Measurements from ENCODE around the gene ARAP1.

Gene ARAP1

GRCh38 chr11:72720784-72721183 is 31.4 kb downstream of the ARAP1 start:
- Histone ChIP-seq H3K36me3 (ENCODE audit: control insufficient read depth, insufficient read depth, low read length) (peaks cover 50% of the 10 kb centered on the region), H3K9me3 (ENCODE audit: control insufficient read depth, low read length) (no peaks in the 10 kb centered on the region), H3K4me1 (ENCODE audit: control insufficient read depth, insufficient read depth, low read length, poor library complexity, severe bottlenecking) (peaks cover 12% of the 10 kb centered on the region), H3K4me3 (ENCODE audit: extremely low read depth, insufficient read depth, low read length, poor library complexity, severe bottlenecking) (no peak overlapping the region), H3K27ac (ENCODE audit: low read depth, low read length, severe bottlenecking) (no peak overlapping the region)
- WGBS, 2 experiments (ENCODE audit: insufficient coverage in 2 of 2) = 91 to 100% methylated on average over 3 to 4 of the region's 4 CpGs

GRCh38 chr11:72720047-72720446 is 32.2 kb downstream of the ARAP1 start:
- Histone ChIP-seq H3K9me3 (ENCODE audit: control insufficient read depth, low read length) (no peaks in the 10 kb centered on the region), H3K4me3 (ENCODE audit: extremely low read depth, insufficient read depth, low read length, poor library complexity, severe bottlenecking) (no peak overlapping the region), H3K4me1 (ENCODE audit: control insufficient read depth, insufficient read depth, low read length, poor library complexity, severe bottlenecking) (peaks cover 12% of the 10 kb centered on the region), H3K27ac (ENCODE audit: low read depth, low read length, severe bottlenecking) (no peak overlapping the region), H3K36me3 (ENCODE audit: control insufficient read depth, insufficient read depth, low read length) (peaks cover 47% of the 10 kb centered on the region)
- 97 to 100% methylated on average over 3 of the region's 3 CpGs for WGBS, 2 experiments (ENCODE audit: insufficient coverage in 2 of 2)

DNA sequence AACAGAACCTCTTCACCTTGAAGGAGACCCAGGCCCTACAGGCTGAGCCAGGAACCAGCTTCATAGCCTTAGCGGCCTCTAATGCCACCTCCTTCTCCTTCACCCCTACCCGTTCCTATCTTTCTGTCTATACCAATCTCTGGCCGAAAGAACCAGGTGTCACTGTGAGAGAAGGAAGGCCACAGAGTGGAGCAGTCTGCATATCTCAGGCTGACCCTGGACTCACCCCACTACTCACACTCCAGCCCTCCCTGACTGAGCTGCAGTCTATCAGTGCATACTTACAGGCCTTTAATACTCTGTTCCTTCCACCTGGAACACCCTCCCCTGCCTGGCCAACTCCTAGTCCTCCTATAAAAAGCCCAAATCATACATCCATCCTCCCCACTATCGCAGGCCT is 32.7 kb downstream of the ARAP1 start:
- H3K4me1 ChIP-seq (ENCODE audit: control insufficient read depth, insufficient read depth, low read length, poor library complexity, severe bottlenecking) = peaks cover 12% of the 10 kb centered on the region
- H3K9me3 ChIP-seq (ENCODE audit: control insufficient read depth, low read length) = no peaks in the 10 kb centered on the region
- 84 to 94% methylated on average over 2 to 4 of the region's 4 CpGs for WGBS, 2 experiments (ENCODE audit: insufficient coverage in 2 of 2)
- no peak overlapping the region for H3K4me3 ChIP-seq (ENCODE audit: extremely low read depth, insufficient read depth, low read length, poor library complexity, severe bottlenecking)
- no peak overlapping the region for H3K27ac ChIP-seq (ENCODE audit: low read depth, low read length, severe bottlenecking)
- H3K36me3 ChIP-seq (ENCODE audit: control insufficient read depth, insufficient read depth, low read length) = peaks cover 49% of the 10 kb centered on the region

DNA sequence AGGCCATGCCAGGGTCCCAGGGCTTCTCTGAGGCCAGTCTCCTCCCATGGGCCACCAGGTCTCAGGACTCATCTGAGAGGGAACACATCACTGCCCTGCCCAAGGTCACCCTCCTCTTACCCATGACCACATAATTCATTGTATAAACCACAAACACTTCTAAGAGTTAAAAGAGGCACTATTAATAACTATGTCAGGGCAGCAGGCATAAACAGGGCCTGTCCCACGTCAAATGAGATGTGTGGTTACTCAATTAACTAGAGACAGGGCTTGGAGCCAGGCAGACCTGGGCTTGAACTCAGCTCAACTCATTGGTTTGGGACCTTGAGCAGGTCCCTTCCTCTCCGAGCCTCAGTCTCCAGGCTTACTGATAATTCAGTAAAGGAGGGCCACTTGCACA is 33.1 kb downstream of the ARAP1 start:
- 94 to 96% methylated on average over 2 of the region's 2 CpGs for WGBS, 2 experiments (ENCODE audit: insufficient coverage in 2 of 2)
- H3K36me3 ChIP-seq (ENCODE audit: control insufficient read depth, insufficient read depth, low read length) = peaks cover 45% of the 10 kb centered on the region
- peaks cover 12% of the 10 kb centered on the region for H3K4me1 ChIP-seq (ENCODE audit: control insufficient read depth, insufficient read depth, low read length, poor library complexity, severe bottlenecking)
- no peaks in the 10 kb centered on the region for H3K9me3 ChIP-seq (ENCODE audit: control insufficient read depth, low read length)
- no peak overlapping the region for H3K4me3 ChIP-seq (ENCODE audit: extremely low read depth, insufficient read depth, low read length, poor library complexity, severe bottlenecking)
- no peak overlapping the region for H3K27ac ChIP-seq (ENCODE audit: low read depth, low read length, severe bottlenecking)

GRCh38 chr11:72718101-72718501 is 34.1 kb downstream of the ARAP1 start:
- Histone ChIP-seq H3K36me3 (ENCODE audit: control insufficient read depth, insufficient read depth, low read length) (peaks cover 36% of the 10 kb centered on the region), H3K4me1 (ENCODE audit: control insufficient read depth, insufficient read depth, low read length, poor library complexity, severe bottlenecking) (peaks cover 18% of the 10 kb centered on the region), H3K27ac (ENCODE audit: low read depth, low read length, severe bottlenecking) (no peak overlapping the region), H3K9me3 (ENCODE audit: control insufficient read depth, low read length) (no peaks in the 10 kb centered on the region), H3K4me3 (ENCODE audit: extremely low read depth, insufficient read depth, low read length, poor library complexity, severe bottlenecking) (no peak overlapping the region)
- WGBS, 2 experiments (ENCODE audit: insufficient coverage in 2 of 2) = 86 to 99% methylated on average over 7 to 9 of the region's 9 CpGs

DNA sequence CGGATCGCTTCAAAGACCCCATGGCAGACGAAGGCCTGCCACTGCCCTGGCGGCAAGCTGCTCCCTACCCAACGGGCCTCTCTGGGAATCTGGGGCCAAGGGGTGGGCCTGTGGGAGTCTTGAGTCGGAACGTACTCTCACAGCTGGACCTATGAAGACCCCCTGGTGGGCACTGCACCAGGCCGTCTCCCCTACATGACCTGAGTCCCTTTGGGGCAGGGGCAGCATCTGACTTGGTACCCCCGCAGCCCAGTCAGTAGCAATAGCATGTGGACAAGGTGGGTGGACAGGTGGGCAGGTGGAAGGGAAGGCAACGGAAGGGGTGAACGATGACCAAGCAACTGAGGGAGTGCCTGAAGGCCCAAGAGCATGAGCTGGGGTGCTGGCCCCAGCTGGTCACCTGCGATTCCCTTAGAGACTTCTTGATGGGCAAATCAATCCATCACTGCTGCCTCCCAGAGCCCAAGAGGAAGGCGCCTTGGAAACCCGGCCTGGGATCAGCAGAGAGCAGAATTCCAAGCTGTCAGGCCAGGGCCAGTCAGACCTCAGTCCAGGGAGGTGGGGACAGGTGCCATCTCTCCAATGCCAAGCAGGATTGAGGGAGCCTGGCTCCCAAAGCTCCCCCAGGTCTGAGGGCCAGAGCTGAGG is 35.3 kb downstream of the ARAP1 start:
- 91 to 93% methylated on average over 11 to 14 of the region's 14 CpGs for WGBS, 2 experiments (ENCODE audit: insufficient coverage in 2 of 2)
- no peak overlapping the region for H3K4me3 ChIP-seq (ENCODE audit: extremely low read depth, insufficient read depth, low read length, poor library complexity, severe bottlenecking)

GRCh38 chr11:72716290-72716689 is 35.9 kb downstream of the ARAP1 start:
- Histone ChIP-seq H3K9me3 (ENCODE audit: control insufficient read depth, low read length) (no peaks in the 10 kb centered on the region), H3K27ac (ENCODE audit: low read depth, low read length, severe bottlenecking) (no peak overlapping the region), H3K4me3 (ENCODE audit: extremely low read depth, insufficient read depth, low read length, poor library complexity, severe bottlenecking) (no peak overlapping the region), H3K36me3 (ENCODE audit: control insufficient read depth, insufficient read depth, low read length) (peaks cover 39% of the 10 kb centered on the region), H3K4me1 (ENCODE audit: control insufficient read depth, insufficient read depth, low read length, poor library complexity, severe bottlenecking) (peaks cover 16% of the 10 kb centered on the region)
- 81 to 90% methylated on average over 7 of the region's 7 CpGs for WGBS, 2 experiments (ENCODE audit: insufficient coverage in 2 of 2)

More for the DNA sequence above, 35.3 kb downstream of the ARAP1 start:
- Histone ChIP-seq H3K4me1 (ENCODE audit: control insufficient read depth, insufficient read depth, low read length, poor library complexity, severe bottlenecking) (peaks cover 17% of the 10 kb centered on the region), H3K36me3 (ENCODE audit: control insufficient read depth, insufficient read depth, low read length) (peaks cover 36% of the 10 kb centered on the region), H3K9me3 (ENCODE audit: control insufficient read depth, low read length) (no peaks in the 10 kb centered on the region), H3K27ac (ENCODE audit: low read depth, low read length, severe bottlenecking) (no peak overlapping the region)

DNA sequence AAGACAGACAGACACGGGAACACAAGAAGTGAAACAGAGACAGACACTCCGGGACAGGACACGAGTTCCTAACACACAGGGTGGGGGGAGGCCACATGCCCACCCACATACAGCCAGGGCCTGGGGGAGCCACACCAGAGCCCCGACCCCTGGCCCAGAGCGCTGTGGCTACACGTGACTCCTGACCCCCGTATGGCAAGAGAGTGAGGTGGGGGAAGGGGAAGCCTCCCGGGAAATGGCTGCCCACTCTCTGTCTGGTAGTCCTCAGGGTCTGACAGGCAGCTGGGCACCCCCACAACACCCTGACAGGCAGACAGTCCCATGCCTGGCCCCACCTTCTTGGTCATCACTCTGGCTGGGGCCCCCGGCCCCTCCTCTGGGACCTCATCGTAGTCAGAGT is 39.4 kb downstream of the ARAP1 start:
- H3K4me3 ChIP-seq (ENCODE audit: extremely low read depth, insufficient read depth, low read length, poor library complexity, severe bottlenecking) = no peak overlapping the region
- 62 to 74% methylated on average over 3 to 4 of the region's 10 CpGs for WGBS, 2 experiments (ENCODE audit: insufficient coverage in 2 of 2)
- peak overlapping the region; percentile 84 for H3K27ac ChIP-seq (ENCODE audit: low read depth, low read length, severe bottlenecking)

GRCh38 chr11:72712168-72712751 is 39.9 kb downstream of the ARAP1 start:
- Histone ChIP-seq H3K27ac (ENCODE audit: low read depth, low read length, severe bottlenecking) (peak overlapping the region; percentile 84), H3K4me1 (ENCODE audit: control insufficient read depth, insufficient read depth, low read length, poor library complexity, severe bottlenecking) (peaks cover 16% of the 10 kb centered on the region), H3K4me3 (ENCODE audit: extremely low read depth, insufficient read depth, low read length, poor library complexity, severe bottlenecking) (no peak overlapping the region), H3K36me3 (ENCODE audit: control insufficient read depth, insufficient read depth, low read length) (peaks cover 43% of the 10 kb centered on the region), H3K9me3 (ENCODE audit: control insufficient read depth, low read length) (no peaks in the 10 kb centered on the region)
- WGBS, 2 experiments (ENCODE audit: insufficient coverage in 2 of 2) = 76 to 77% methylated on average over 18 to 19 of the region's 26 CpGs

More for the DNA sequence above, 39.4 kb downstream of the ARAP1 start:
- Histone ChIP-seq H3K36me3 (ENCODE audit: control insufficient read depth, insufficient read depth, low read length) (peaks cover 45% of the 10 kb centered on the region), H3K4me1 (ENCODE audit: control insufficient read depth, insufficient read depth, low read length, poor library complexity, severe bottlenecking) (peaks cover 16% of the 10 kb centered on the region), H3K9me3 (ENCODE audit: control insufficient read depth, low read length) (no peaks in the 10 kb centered on the region)

DNA sequence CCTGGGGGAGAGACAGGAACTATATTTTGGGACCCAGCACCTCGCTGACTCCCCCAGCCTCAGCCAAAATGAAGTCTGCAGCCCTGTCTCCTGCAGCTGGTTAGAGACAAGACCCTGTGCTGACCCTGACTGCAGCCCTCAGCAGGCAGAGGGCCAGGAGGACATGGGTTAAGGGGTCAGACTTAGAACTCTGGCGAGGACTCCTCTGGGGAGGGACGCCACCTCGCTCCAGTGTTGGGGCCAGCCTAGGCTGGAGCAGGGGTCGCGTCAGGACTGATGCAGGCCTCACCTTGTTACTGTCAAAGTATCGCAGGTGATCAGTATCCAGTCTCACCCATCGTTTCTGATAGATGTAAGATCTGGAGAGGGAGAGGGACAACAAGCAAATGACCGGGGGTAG is 41.1 kb downstream of the ARAP1 start:
- H3K36me3 ChIP-seq (ENCODE audit: control insufficient read depth, insufficient read depth, low read length) = peaks cover 48% of the 10 kb centered on the region
- WGBS, 2 experiments (ENCODE audit: insufficient coverage in 2 of 2) = 92 to 94% methylated on average over 8 to 9 of the region's 9 CpGs
- no peak overlapping the region for H3K27ac ChIP-seq (ENCODE audit: low read depth, low read length, severe bottlenecking)
- H3K4me1 ChIP-seq (ENCODE audit: control insufficient read depth, insufficient read depth, low read length, poor library complexity, severe bottlenecking) = peaks cover 21% of the 10 kb centered on the region
- no peaks in the 10 kb centered on the region for H3K9me3 ChIP-seq (ENCODE audit: control insufficient read depth, low read length)
- H3K4me3 ChIP-seq (ENCODE audit: extremely low read depth, insufficient read depth, low read length, poor library complexity, severe bottlenecking) = no peak overlapping the region

DNA sequence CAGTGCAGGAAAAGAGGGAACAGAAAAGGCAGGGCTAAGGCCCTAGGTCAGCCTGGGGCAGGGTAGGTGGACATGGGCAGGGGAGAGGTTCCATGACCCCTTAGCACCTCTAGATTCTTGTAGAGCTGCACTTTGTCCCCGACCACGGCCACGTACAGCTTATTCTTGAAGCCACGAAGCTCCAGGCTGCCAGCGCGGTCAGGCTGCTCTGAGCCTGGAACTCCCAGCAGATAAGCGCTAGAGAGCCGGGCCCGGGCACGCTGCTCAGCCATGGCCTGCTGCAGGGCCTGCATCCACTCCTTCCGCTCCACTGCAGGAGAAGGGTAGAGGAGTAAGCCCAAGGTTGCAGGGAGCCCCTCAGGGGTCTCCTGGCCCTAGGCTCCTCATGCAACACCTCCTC is 41.9 kb downstream of the ARAP1 start:
- Histone ChIP-seq H3K4me1 (ENCODE audit: control insufficient read depth, insufficient read depth, low read length, poor library complexity, severe bottlenecking) (peaks cover 21% of the 10 kb centered on the region), H3K27ac (ENCODE audit: low read depth, low read length, severe bottlenecking) (no peak overlapping the region), H3K36me3 (ENCODE audit: control insufficient read depth, insufficient read depth, low read length) (peaks cover 56% of the 10 kb centered on the region), H3K4me3 (ENCODE audit: extremely low read depth, insufficient read depth, low read length, poor library complexity, severe bottlenecking) (no peak overlapping the region), H3K9me3 (ENCODE audit: control insufficient read depth, low read length) (no peaks in the 10 kb centered on the region)
- 99 to 100% methylated on average over 4 to 11 of the region's 11 CpGs for WGBS, 2 experiments (ENCODE audit: insufficient coverage in 2 of 2)

All from mesodermal cell (in vitro differentiated cells).